GM18870 (cell line): ENCODE measurements around the gene GLI3.

Experiments used
- ATAC-seq: cut with Tn5 transposase; IDR thresholded peaks from one replicate; pipeline ENCODE4 v1.9.1; 2021; ENCODE audit warnings: moderate library complexity; ENCODE audit not compliant: unreplicated experiment

The GLI3 gene

GRCh38 chr7:41940760-41941343 lies 296.2 kb downstream of the GLI3 start:
- peak; percentile 83 for ATAC-seq

- ATAC-seq, result no peak
These were observed 298.6 kb downstream of the GLI3 start for GRCh38 chr7:41938371-41938770.

GRCh38 chr7:41933427-41933826 lies 303.6 kb downstream of the GLI3 start:
- no peak for ATAC-seq

GRCh38 chr7:41931263-41931646 lies 305.8 kb downstream of the GLI3 start:
- ATAC-seq, result no peak

- ATAC-seq, result no peak
These were observed 306.3 kb downstream of the GLI3 start for GRCh38 chr7:41930538-41931262.

GRCh38 chr7:41928781-41929180 lies 308.2 kb downstream of the GLI3 start:
- no peak for ATAC-seq

- ATAC-seq, result no peak
These were observed 308.8 kb downstream of the GLI3 start for GRCh38 chr7:41928166-41928565.

GRCh38 chr7:41927380-41927779 lies 309.6 kb downstream of the GLI3 start:
- no peak for ATAC-seq

- no peak for ATAC-seq
These were observed 311.1 kb downstream of the GLI3 start for GRCh38 chr7:41925946-41926345.

- ATAC-seq, result no peak
These were observed 312.2 kb downstream of the GLI3 start for GRCh38 chr7:41924796-41925195.

GRCh38 chr7:41922373-41922772 lies 314.6 kb downstream of the GLI3 start:
- no peak for ATAC-seq

GRCh38 chr7:41921453-41921981 lies 315.5 kb downstream of the GLI3 start:
- no peak for ATAC-seq

GRCh38 chr7:41918597-41918996 lies 318.4 kb downstream of the GLI3 start:
- no peak for ATAC-seq

- no peak for ATAC-seq
These were observed 320.5 kb downstream of the GLI3 start for GRCh38 chr7:41916450-41916927.

- no peak for ATAC-seq
These were observed 321.1 kb downstream of the GLI3 start for GRCh38 chr7:41915871-41916270.

- no peak for ATAC-seq
These were observed 324.0 kb downstream of the GLI3 start for GRCh38 chr7:41912851-41913567.

GRCh38 chr7:41912426-41912825 lies 324.6 kb downstream of the GLI3 start:
- ATAC-seq, result no peak

GRCh38 chr7:41911792-41912191 lies 325.2 kb downstream of the GLI3 start:
- ATAC-seq, result no peak
